GM12875 (cell line): ENCODE results near the gene ZFYVE19.

Source experiments
- H3K4me3 ChIP-seq: one replicate; pipeline ENCODE4 v1.5.1; 2011; ENCODE audit warnings: low read depth, low read length, control low read depth
- TF ChIP-seq, protein P1 (sequence below): IDR thresholded peaks from 2 replicates; pipeline ENCODE4 v1.5.1; 2011; ENCODE audit warnings: low read depth, mild to moderate bottlenecking, control low read depth, inconsistent platforms, low read length, moderate library complexity, borderline replicate concordance; ENCODE audit not compliant: insufficient read depth

The ZFYVE19 gene

DNA sequence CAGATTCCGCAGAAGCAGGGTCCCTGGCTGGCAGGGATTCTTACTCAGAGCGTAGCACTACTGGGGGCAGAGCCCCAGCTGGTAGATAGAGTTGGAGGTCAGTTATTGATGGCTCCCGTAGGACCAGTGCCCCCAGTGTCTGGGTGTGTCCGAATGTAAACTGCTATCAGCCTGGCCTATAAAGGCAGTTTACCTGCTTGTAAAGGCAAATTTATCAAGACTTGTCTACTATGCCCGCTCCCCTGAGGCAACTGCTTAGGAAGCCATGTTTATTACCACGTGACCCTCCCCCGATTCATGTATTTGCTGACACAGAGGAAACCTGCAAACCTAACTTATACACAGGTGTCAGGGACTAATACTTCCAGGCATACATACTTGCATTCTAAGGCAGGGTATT lies 22.2 kb downstream of the ZFYVE19 start:
- TF ChIP-seq, protein P1, sequence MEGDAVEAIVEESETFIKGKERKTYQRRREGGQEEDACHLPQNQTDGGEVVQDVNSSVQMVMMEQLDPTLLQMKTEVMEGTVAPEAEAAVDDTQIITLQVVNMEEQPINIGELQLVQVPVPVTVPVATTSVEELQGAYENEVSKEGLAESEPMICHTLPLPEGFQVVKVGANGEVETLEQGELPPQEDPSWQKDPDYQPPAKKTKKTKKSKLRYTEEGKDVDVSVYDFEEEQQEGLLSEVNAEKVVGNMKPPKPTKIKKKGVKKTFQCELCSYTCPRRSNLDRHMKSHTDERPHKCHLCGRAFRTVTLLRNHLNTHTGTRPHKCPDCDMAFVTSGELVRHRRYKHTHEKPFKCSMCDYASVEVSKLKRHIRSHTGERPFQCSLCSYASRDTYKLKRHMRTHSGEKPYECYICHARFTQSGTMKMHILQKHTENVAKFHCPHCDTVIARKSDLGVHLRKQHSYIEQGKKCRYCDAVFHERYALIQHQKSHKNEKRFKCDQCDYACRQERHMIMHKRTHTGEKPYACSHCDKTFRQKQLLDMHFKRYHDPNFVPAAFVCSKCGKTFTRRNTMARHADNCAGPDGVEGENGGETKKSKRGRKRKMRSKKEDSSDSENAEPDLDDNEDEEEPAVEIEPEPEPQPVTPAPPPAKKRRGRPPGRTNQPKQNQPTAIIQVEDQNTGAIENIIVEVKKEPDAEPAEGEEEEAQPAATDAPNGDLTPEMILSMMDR: no peak
- H3K4me3 ChIP-seq: no peak overlapping the region

DNA sequence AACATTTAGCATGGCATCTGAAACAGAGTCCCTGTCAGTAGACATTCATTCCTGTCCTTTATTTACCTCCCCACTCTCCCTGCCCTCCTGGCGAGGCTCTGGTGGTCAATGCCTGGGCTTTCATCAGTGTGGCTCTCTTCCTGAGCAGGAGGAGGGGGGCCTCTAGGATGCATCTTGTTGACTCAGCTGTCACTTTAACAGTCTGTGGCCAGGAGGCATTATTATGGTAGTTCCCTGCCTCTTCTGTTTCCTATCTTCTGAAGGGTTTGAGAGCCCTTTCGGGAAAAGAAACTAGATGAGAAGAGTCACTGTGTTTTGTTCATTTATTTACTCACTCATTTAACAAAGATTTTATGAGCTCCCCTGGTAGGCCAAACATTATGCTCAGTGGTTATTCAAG lies 24.0 kb downstream of the ZFYVE19 start:
- TF ChIP-seq, protein P1: no peak

DNA sequence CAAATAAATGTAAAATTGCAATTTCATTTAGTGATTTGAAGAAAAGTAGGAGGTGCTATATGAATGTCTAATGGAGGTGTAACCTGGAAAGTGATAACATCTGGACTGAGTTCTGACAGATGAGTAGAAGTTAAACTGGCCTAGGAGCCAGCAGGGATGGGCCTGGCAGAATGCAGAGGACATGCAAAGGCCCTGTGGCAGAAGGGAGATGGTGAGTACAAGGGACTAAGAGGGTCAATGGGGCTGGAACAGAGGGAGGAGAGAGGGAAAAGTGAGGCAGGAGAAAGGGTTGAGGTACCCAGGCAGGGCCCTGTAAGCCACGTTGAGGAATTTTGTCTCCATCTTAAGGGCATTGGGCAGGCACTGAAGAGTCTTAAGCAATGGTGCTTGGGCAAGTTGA lies 25.0 kb downstream of the ZFYVE19 start:
- TF ChIP-seq, protein P1: no peak
- no peak overlapping the region for H3K4me3 ChIP-seq

More for the DNA sequence above, 24.0 kb downstream of the ZFYVE19 start:
- H3K4me3 ChIP-seq: no peak overlapping the region

DNA sequence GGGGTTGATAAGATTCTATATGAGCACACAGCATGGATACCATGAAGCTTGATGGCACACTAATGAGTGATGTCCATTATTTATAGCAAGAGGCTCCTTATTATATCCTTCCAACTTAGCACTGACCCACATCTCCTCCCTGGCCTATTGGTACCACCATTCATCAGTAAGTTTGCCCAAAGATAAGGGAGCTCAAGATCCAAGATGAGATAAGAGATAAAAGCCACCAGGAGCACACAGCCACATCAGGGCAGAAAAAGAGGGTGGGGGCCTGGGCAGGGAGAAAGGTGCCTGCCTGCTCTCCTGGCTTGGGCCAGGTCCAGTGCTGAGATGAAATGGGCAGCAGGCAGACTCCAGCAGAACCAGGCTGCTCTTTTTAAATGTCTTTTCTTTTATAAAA lies 26.0 kb downstream of the ZFYVE19 start:
- H3K4me3 ChIP-seq: no peak overlapping the region
- TF ChIP-seq, protein P1: no peak

DNA sequence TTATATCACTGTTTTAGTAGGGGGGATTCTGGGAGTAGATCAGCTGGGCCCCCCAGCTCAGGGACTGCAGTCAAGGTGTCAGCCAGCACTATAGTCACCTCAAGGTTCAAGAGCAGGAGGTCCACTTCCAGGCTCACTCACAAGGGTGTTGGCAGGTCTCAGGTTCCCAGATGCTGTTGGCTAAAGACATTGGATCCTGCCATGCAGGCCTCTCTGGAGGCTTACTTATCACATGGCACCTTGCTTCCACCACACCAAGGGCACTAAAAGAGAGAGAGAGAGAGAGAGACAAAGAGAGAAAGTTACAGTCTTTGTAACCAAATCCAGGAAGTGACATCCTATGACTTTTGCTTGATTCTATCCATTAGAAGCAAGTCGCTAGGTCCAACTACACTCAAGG lies 29.1 kb downstream of the ZFYVE19 start:
- TF ChIP-seq, protein P1: no peak
- no peak overlapping the region for H3K4me3 ChIP-seq

DNA sequence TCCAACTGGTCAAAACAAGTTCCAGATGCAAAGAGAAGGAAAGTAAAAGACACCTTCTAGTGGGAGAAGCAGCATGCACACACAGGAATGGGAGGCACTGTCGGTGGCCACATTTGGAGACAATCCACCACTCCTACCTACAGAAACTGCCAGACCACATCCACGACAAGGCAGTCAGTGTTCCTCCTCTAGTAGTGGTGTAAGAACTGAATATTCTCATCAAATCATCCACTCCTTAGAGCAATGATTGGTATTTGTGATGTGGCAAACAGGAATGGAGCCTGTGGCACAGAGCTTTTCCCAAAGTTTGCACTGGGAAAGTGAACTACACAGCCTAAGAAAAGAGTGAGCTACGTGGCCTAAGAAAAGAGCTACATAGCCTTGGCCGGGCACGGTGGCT lies 31.9 kb downstream of the ZFYVE19 start:
- H3K4me3 ChIP-seq: no peak overlapping the region
- TF ChIP-seq, protein P1: no peak

DNA sequence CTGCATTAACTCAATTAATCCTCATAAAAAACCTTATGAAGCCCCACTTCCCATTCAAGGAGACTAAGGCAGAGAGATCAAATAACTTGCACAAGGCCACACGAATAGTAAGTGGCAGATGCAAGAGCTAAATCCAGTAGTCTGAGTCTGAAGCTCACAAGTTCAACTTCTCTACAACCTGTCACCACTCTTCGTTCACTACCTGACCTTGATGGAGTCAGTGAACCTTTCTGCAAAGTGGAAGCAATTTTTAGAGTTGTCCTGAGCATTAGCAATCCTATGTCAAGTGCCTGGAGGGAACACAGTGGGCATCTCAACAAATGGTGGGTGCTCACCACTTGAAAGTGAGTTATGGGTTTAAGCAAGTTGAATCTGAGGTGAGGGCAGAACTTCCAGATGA lies 34.9 kb downstream of the ZFYVE19 start:
- TF ChIP-seq, protein P1: no peak

More for the DNA sequence above, 34.9 kb downstream of the ZFYVE19 start:
- no peak overlapping the region for H3K4me3 ChIP-seq
